ENCODE data around the gene SMYD3.
A peak's percentile ranks its signal among the peaks of the same experiment; 100 is the strongest.

GRCh38 chr1:245871191-245871590 lies 635.9 kb downstream of the SMYD3 start:
- TF ChIP-seq CTCF (conservative IDR thresholded peaks at IDR 0.05; ENCODE audit: low read depth, low read length) (no peak), POLR2A (IDR thresholded peaks at IDR 0.05; ENCODE audit: low read depth, low read length) (0 out of 2 replicates have a peak, but pooled peaks have one; percentile 18), RCOR1 (IDR thresholded peaks at IDR 0.05; ENCODE audit: insufficient replicate concordance, low read length) (no peak), RAD21 (IDR thresholded peaks at IDR 0.05; ENCODE audit: low read length) (no peak), MAZ (IDR thresholded peaks at IDR 0.05; ENCODE audit: borderline replicate concordance, low read depth, low read length) (no peak), MAFK (IDR thresholded peaks at IDR 0.05; ENCODE audit: low read depth, low read length) (no peak)
- TF ChIP-seq, protein P1, sequence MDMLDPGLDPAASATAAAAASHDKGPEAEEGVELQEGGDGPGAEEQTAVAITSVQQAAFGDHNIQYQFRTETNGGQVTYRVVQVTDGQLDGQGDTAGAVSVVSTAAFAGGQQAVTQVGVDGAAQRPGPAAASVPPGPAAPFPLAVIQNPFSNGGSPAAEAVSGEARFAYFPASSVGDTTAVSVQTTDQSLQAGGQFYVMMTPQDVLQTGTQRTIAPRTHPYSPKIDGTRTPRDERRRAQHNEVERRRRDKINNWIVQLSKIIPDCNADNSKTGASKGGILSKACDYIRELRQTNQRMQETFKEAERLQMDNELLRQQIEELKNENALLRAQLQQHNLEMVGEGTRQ (IDR thresholded peaks at IDR 0.05; ENCODE audit: low read depth, low read length): no peak
